Anterior cingulate cortex (tissue), 58 donors: ENCODE results near the gene ARHGEF4.

Source experiments
- DNase-seq, 58 donors: peaks; one replicate each; lab custom pipeline; 2025; lab: John Stamatoyannopoulos, UW

ARHGEF4 gene

GRCh38 chr2:130832296-130832940, 4.3 kb upstream of the ARHGEF4 start:
- DNase-seq = no peak

DNA sequence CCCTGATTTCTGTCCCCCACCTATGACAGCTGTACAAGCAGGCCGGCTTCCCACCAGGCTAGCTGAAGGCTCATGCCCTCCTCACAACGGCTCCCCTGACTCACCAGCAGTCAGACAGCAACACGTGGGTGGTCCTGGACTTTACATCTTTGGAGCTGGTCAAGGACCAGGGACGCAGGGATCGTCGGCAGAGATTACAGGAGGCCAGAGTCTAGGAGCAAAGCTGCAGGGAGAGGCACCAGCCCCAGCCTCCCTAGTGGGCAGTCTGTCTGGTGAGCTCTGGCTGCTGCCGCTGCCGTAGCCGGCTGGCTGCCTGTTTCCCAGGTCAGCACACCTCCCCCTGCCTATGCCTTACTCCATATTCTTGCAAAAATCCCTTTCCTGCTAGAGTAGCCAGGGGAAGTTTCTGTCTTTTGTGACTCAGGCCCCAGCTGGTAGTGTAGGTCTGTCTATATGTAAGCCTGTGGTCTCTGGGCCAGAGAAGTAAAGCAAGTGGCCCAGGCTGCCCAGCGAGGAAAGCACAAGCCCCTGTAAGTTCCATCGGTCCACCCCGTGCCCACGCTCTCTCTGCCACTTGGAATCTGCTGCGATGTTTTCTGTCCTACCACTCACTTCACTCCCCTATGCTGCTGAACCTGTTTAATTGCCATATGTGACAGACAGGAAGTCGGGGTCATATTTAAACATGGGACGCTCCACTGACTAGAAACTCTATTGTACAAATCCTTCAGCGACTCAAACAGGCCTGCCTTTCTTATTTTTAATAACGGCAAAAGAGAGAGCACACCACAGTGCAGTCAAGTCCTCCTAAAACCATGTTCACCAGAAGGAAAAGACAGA, 2.4 kb upstream of the ARHGEF4 start:
- no peak for DNase-seq

DNA sequence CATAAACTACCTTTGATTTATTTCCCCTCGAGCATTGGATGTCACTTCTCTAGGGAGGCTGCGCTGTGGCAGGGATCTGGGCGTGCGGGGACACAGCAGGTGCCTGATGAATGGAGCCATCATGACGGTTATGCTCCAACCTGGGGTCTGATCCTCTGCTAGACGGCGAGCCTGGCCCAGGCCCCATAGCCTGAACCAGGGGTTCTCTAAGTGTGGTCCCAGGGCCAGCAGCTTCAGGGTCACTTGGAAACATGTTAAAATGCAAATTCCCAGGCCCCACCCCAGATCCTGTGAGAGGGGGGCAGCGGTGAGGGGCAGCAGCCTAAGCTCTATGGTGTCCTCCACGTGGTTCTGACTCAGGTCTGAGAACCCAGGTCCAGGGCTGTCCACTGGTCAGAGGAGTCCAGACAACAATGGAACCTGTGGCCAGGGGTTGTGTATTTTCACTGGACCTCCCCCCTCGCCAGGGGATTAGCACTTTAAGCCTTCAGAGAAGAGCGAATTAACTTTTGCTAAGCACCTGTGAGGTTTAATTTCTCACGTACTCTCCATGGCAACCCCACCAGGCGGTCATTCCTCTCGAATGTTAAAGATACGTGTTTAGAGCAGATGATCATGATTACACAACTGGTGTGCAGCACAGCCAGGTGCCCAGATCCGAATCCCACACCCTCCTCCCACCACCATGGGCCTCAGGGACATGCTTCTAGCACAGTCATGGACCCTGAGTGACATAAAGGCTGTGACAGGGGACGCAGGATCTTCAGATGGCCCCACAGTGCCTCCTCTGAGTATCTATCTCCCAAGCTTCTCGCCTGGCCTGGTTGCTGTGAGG, 1.6 kb upstream of the ARHGEF4 start:
- no peak for DNase-seq

- DNase-seq = no peak
Observed at GRCh38 chr2:130835766-130836015, 1.0 kb upstream of the ARHGEF4 start.

GRCh38 chr2:130837175-130837810, 579 bp downstream of the ARHGEF4 start:
- DNase-seq = no peak

GRCh38 chr2:130837811-130838565, 1.3 kb downstream of the ARHGEF4 start:
- no peak for DNase-seq

DNA sequence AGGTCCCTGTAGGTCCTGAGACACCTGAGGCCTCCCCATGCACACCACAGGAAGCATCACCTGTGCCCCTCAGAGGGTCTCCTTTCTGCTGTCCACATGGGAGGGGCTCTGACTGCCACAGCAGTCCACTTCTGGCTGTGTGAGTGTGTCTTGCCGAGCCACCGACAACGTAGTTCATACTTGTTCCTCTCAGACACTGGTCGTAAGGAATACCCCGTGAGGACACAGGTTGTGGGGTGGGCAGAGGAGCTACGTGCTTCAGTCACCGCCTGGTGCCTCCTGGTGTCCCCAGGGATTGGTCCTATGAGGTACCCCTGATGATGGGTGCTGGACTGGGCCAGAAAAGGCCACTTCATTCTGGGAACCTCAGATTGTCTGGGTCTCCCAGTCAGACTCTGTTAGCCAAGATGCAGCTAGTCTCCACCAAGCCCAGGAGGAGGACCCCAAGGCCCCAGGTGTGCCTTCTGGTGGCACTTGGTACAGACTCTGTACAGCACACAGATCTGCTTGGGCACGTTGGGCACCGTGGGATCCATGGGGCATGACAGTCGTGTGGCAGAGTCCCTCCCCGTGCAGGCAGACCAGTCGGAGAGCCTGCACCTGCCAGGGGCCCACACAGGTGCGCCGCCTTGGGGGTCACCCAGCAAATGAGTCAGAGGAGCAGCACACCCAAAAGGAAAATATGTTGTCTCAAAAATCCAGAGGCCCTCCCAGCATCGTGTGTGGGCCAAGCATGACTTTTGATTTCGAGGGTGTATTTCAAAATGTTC, 2.5 kb downstream of the ARHGEF4 start:
- no peak for DNase-seq

DNA sequence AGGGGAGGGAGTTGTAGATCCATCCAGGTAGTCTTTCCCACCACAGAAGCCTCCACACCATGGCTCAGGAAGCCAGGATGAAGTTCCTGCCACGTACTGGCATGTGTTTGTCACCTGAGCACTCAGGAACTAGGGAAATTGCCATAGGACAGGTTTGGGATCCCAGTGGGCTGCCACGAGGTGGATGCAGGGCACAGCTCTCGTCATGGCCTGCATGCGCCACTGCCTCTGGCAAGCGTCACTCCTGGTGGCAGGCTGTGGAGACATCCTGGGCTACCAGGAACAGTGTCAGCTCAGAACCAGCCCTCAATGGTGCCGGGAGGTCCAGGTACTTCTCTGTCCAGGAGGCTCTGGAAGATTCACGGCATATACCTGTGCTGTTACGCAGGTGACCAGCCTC, 3.8 kb downstream of the ARHGEF4 start:
- no peak for DNase-seq

GRCh38 chr2:130841741-130842365, 5.1 kb downstream of the ARHGEF4 start:
- no peak for DNase-seq

GRCh38 chr2:130842770-130843169, 6.1 kb downstream of the ARHGEF4 start:
- DNase-seq = no peak

GRCh38 chr2:130843321-130843985, 6.7 kb downstream of the ARHGEF4 start:
- no peak for DNase-seq

DNA sequence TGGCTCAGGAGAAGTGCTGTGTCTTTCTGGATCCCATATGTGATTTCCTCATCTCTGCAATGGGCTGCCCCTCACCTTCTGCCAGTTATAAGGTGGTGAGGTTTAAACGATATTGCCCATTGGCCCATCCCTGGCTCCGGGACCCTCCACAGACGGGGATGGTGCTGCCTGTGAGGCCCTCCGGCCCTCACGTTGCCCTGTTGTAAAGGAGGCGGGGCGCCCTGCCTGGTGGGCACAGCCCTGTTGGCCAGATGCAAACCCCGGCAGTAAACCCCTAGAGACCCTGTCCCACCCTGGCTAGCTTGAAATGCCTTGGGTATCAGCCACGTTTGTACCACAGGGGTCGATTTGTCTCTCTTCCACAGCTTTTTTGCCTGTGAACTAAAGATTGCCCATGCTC, 7.4 kb downstream of the ARHGEF4 start:
- DNase-seq = no peak

DNA sequence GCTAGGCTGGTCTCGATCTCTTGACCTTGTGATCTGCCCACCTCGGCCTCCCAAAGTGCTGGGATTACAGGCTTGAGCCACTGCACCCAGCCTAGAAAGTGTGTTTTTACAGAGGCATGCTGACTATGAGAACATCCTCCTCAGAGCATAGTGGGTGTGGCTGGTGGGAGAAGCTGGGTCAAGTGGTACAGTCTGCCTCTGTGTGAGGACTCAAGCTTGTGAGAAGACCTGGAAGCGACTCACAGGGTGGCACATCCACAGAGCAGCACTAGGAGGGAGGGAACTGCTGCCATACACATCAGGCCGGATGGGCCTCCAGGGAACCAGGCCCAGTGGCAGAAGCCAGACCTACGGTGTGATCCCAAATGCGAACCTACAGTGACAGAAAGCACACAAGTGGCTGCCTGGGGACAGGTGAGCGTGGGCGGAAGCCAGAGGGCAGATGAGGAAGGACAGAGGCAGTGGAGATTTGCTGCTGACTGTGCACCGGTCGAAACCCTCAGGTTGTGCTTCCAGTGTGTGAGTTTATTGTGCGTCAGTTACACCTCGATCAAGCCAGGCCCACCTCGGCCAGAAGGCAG, 8.9 kb downstream of the ARHGEF4 start:
- no peak for DNase-seq

GRCh38 chr2:130846233-130846632, 9.5 kb downstream of the ARHGEF4 start:
- no peak for DNase-seq

- DNase-seq = no peak
Observed at GRCh38 chr2:130846686-130847375, 10.1 kb downstream of the ARHGEF4 start.

GRCh38 chr2:130847776-130848525, 11.2 kb downstream of the ARHGEF4 start:
- DNase-seq = no peak
